SU-DHL-6 (cell line): ENCODE measurements around the gene TDRD9.
"Not testable (repeated sequence)": the region's sequence is repeated elsewhere in the genome, so short reads cannot be mapped to it uniquely, and the experiment has no call there.

ENCODE experiments used
- H2AFZ ChIP-seq: fragments of 200-600 bp; sonication (generic); 2 replicates; pipeline ENCODE4 v1.6.1; 2014; ENCODE audit warnings: low read depth, mild to moderate bottlenecking, moderate library complexity, mixed read lengths, antibody characterized with exemption, low read length; ENCODE audit not compliant: severe bottlenecking
- H3F3A ChIP-seq: fragments of 200-600 bp; shearing (Covaris generic); 2 replicates; pipeline ENCODE4 v1.6.0; 2016; ENCODE audit warnings: antibody characterized with exemption, mild to moderate bottlenecking; ENCODE audit not compliant: insufficient read depth
- H3K27ac ChIP-seq: fragments of 200-600 bp; sonication (generic); 2 replicates; pipeline ENCODE4 v1.5.1; 2016; ENCODE audit warnings: low read depth, mild to moderate bottlenecking, low read length, moderate library complexity, mixed read lengths
- H3K27me3 ChIP-seq: fragments of 200-600 bp; sonication (generic), shearing (Covaris generic); 2 replicates; pipeline ENCODE4 v1.6.0; 2014; ENCODE audit warnings: mild to moderate bottlenecking, low read length
- H3K36me3 ChIP-seq: fragments of 200-600 bp; sonication (generic); 2 replicates; pipeline ENCODE4 v1.6.1; 2014; ENCODE audit warnings: mild to moderate bottlenecking, low read length, mixed read lengths
- H3K4me2 ChIP-seq: fragments of 300-600, 200-600 bp; shearing (Covaris generic), sonication (generic); 2 replicates; pipeline ENCODE4 v1.6.0; 2014; ENCODE audit warnings: low read length, low read depth, mild to moderate bottlenecking; ENCODE audit not compliant: poor library complexity, severe bottlenecking
- H3K4me3 ChIP-seq: fragments of 200-600 bp; sonication (generic); 2 replicates; pipeline ENCODE4 v1.5.1; 2014; ENCODE audit warnings: antibody characterized with exemption, low read length, mild to moderate bottlenecking, mixed read lengths; ENCODE audit not compliant: insufficient read depth, poor library complexity, severe bottlenecking
- H3K79me2 ChIP-seq: fragments of 200-600 bp; sonication (generic); 2 replicates; pipeline ENCODE4 v1.6.1; 2014; ENCODE audit warnings: mild to moderate bottlenecking, low read length, moderate library complexity; ENCODE audit not compliant: insufficient read depth
- H3K9ac ChIP-seq: fragments of 200-600 bp; sonication (generic); 2 replicates; pipeline ENCODE4 v1.7.0; 2014; ENCODE audit warnings: mild to moderate bottlenecking, low read length
- H3K9me2 ChIP-seq: fragments of 200-600 bp; sonication (generic); replicated peaks from 2 replicates; pipeline ENCODE4 v1.6.1; 2014; ENCODE audit warnings: low read length; ENCODE audit not compliant: insufficient read depth
- H3K9me3 ChIP-seq: fragments of 200-600 bp; sonication (generic); 2 replicates; pipeline ENCODE4 v1.6.1; 2014; ENCODE audit warnings: low read length, mixed read lengths; ENCODE audit not compliant: insufficient read depth
- H4K20me1 ChIP-seq: fragments of 200-600 bp; sonication (generic); 2 replicates; pipeline ENCODE4 v1.6.1; 2014; ENCODE audit warnings: low read depth, mild to moderate bottlenecking, antibody characterized with exemption, low read length, moderate library complexity, mixed read lengths
- CTCF ChIP-seq: fragments of 200-600 bp; sonication (generic); IDR thresholded peaks from one replicate; pipeline ENCODE4 v1.5.1; 2017; ENCODE audit warnings: antibody characterized with exemption, mild to moderate bottlenecking, low read length, moderate library complexity; ENCODE audit not compliant: insufficient read depth, poor library complexity, severe bottlenecking
- EZH2phosphoT487 ChIP-seq: fragments of 200-600 bp; sonication (generic), shearing (Covaris generic); conservative IDR thresholded peaks from 2 replicates; pipeline ENCODE4 v1.6.1; 2018; ENCODE audit warnings: mild to moderate bottlenecking, antibody characterized with exemption, low read length, moderate library complexity, mixed read lengths

The TDRD9 gene

GRCh38 chr14:103974575-103974974, 46.3 kb downstream of the TDRD9 start:
- H3K9me2 ChIP-seq = no peaks in the 10 kb centered on the region
- H3K4me2 ChIP-seq = no peak overlapping the region
- no peaks in the 10 kb centered on the region for H3K79me2 ChIP-seq
- no peak overlapping the region for H3K4me3 ChIP-seq
- H3K9ac ChIP-seq = no peak overlapping the region
- H3K27ac ChIP-seq = no peak overlapping the region
- H4K20me1 ChIP-seq = no peaks in the 10 kb centered on the region
- no peaks in the 10 kb centered on the region for H3K36me3 ChIP-seq
- no peaks in the 10 kb centered on the region for H3K27me3 ChIP-seq
- H3K9me3 ChIP-seq = no peaks in the 10 kb centered on the region
- no peaks in the 10 kb centered on the region for H3F3A ChIP-seq
- TF ChIP-seq CTCF (no peak), EZH2phosphoT487 (no peak)
- no peak overlapping the region for H2AFZ ChIP-seq

GRCh38 chr14:103980623-103981238, 52.5 kb downstream of the TDRD9 start:
- not testable (repeated sequence) for H3K27ac ChIP-seq, H3K36me3 ChIP-seq, H3K27me3 ChIP-seq, H3F3A ChIP-seq, H3K79me2 ChIP-seq, H3K9me2 ChIP-seq, H3K9me3 ChIP-seq, H3K4me3 ChIP-seq, H3K9ac ChIP-seq, H4K20me1 ChIP-seq, H2AFZ ChIP-seq, H3K4me2 ChIP-seq

GRCh38 chr14:103984196-103984595, 55.9 kb downstream of the TDRD9 start:
- no peak overlapping the region for H2AFZ ChIP-seq
- H3K4me2 ChIP-seq = no peak overlapping the region
- no peak overlapping the region for H3K27ac ChIP-seq
- no peak for TF ChIP-seq EZH2phosphoT487
- no peak for TF ChIP-seq CTCF
- no peaks in the 10 kb centered on the region for H3K27me3 ChIP-seq
- 0 out of 2 replicates have a peak, but pooled peaks cover 3% of the 10 kb centered on the region for H3K9me2 ChIP-seq
- no peaks in the 10 kb centered on the region for H3K79me2 ChIP-seq
- H3K36me3 ChIP-seq = no peaks in the 10 kb centered on the region
- no peaks in the 10 kb centered on the region for H4K20me1 ChIP-seq
- H3K9me3 ChIP-seq = peaks cover 3% of the 10 kb centered on the region; the same call in 1 of the 2 replicates
- no peak overlapping the region for H3K4me3 ChIP-seq
- no peak overlapping the region for H3K9ac ChIP-seq
- no peaks in the 10 kb centered on the region for H3F3A ChIP-seq

- Histone ChIP-seq H3K4me2 (no peak overlapping the region), H3K9ac (no peak overlapping the region), H4K20me1 (no peaks in the 10 kb centered on the region), H2AFZ (no peak overlapping the region), H3F3A (no peaks in the 10 kb centered on the region), H3K27me3 (no peaks in the 10 kb centered on the region), H3K4me3 (no peak overlapping the region), H3K79me2 (no peaks in the 10 kb centered on the region), H3K27ac (no peak overlapping the region), H3K9me3 (peaks cover 3% of the 10 kb centered on the region; the same call in 1 of the 2 replicates), H3K36me3 (no peaks in the 10 kb centered on the region), H3K9me2 (0 out of 2 replicates have a peak, but pooled peaks cover 3% of the 10 kb centered on the region)
- TF ChIP-seq EZH2phosphoT487 (no peak), CTCF (no peak)
These were observed 60.8 kb downstream of the TDRD9 start for GRCh38 chr14:103989034-103989433.
